ENCODE results near the gene A4GNT. TPM values are rescaled to one million over a fixed set of nuclear protein-coding genes. Genes with fewer than 3 reads are reported as not detected.
A peak's percentile ranks its signal among the peaks of the same experiment; 100 is the strongest.

The A4GNT gene
- total RNA-seq, 2 experiments from 2014 or later: not detected

GRCh38 chr3:138099417-138099816 is 32.8 kb downstream of the A4GNT start:
- POLR2A ChIA-PET: interaction anchor here (0.7 to 1.1 kb wide), 2 partner anchors 12 to 61 kb away, joined by 3 to 5 read pairs; no protein-coding TSS in a partner anchor
- H4K20me1 ChIP-seq (ENCODE audit: insufficient read depth, low read length): no peaks in the 10 kb centered on the region
- TF ChIP-seq CTCF (conservative IDR thresholded peaks at IDR 0.05; ENCODE audit: low read length) (no peak), EZH2phosphoT487 (IDR thresholded peaks at IDR 0.05; ENCODE audit: borderline replicate concordance, low read depth, low read length) (no peak)
- H3K36me3 ChIP-seq (ENCODE audit: insufficient read depth, low read length): no peaks in the 10 kb centered on the region
- H2AFZ ChIP-seq (ENCODE audit: low read length): no peak overlapping the region
- no peak for DNase-seq (ENCODE audit: low spot score)
- no peaks in the 10 kb centered on the region for H3K9me2 ChIP-seq (ENCODE audit: insufficient read depth, low read length)
- intact Hi-C loops (cut with micrococcal nuclease; ENCODE audit: unreplicated experiment): no loop called here
- no peak overlapping the region for H3K4me3 ChIP-seq (ENCODE audit: low read depth, low read length, poor library complexity, severe bottlenecking)
- no peak overlapping the region for H3K27ac ChIP-seq (ENCODE audit: low read depth, low read length, poor library complexity, severe bottlenecking)
- H3K79me2 ChIP-seq (ENCODE audit: insufficient read depth, low read depth, low read length): no peaks in the 10 kb centered on the region
- BruUV-seq (replicated peaks): no TSS peak
- CTCF ChIA-PET (ENCODE audit: unreplicated experiment): no interaction called here
- H3K4me1 ChIP-seq (ENCODE audit: insufficient read depth, low read length, poor library complexity, severe bottlenecking): no peaks in the 10 kb centered on the region
- no peak overlapping the region for H3K4me2 ChIP-seq (ENCODE audit: low read length)
- H3K9me3 ChIP-seq (ENCODE audit: low read length): no peaks in the 10 kb centered on the region

- no peak overlapping the region for H2AFZ ChIP-seq (ENCODE audit: low read length)
- no peak overlapping the region for H3K27ac ChIP-seq (ENCODE audit: low read depth, low read length, poor library complexity, severe bottlenecking)
- intact Hi-C loops (cut with micrococcal nuclease; ENCODE audit: unreplicated experiment): no loop called here
- CTCF ChIA-PET (ENCODE audit: unreplicated experiment): no interaction called here
- H4K20me1 ChIP-seq (ENCODE audit: insufficient read depth, low read length): no peaks in the 10 kb centered on the region
- no peaks in the 10 kb centered on the region for H3K9me3 ChIP-seq (ENCODE audit: low read length)
- no peaks in the 10 kb centered on the region for H3K36me3 ChIP-seq (ENCODE audit: insufficient read depth, low read length)
- H3K4me2 ChIP-seq (ENCODE audit: low read length): no peak overlapping the region
- H3K79me2 ChIP-seq (ENCODE audit: insufficient read depth, low read depth, low read length): no peaks in the 10 kb centered on the region
- no TSS peak for BruUV-seq (replicated peaks)
- TF ChIP-seq CTCF (conservative IDR thresholded peaks at IDR 0.05; ENCODE audit: low read length) (peak; percentile 58), EZH2phosphoT487 (IDR thresholded peaks at IDR 0.05; ENCODE audit: borderline replicate concordance, low read depth, low read length) (no peak)
- no peak overlapping the region for H3K4me3 ChIP-seq (ENCODE audit: low read depth, low read length, poor library complexity, severe bottlenecking)
- DNase-seq (ENCODE audit: low spot score): no peak
- no peaks in the 10 kb centered on the region for H3K4me1 ChIP-seq (ENCODE audit: insufficient read depth, low read length, poor library complexity, severe bottlenecking)
- POLR2A ChIA-PET: no interaction called here
- no peaks in the 10 kb centered on the region for H3K9me2 ChIP-seq (ENCODE audit: insufficient read depth, low read length)
Measured at GRCh38 chr3:138097192-138098172, 34.7 kb downstream of the A4GNT start.

- no TSS peak for BruUV-seq (replicated peaks)
- H4K20me1 ChIP-seq (ENCODE audit: insufficient read depth, low read length): no peaks in the 10 kb centered on the region
- H3K9me2 ChIP-seq (ENCODE audit: insufficient read depth, low read length): no peaks in the 10 kb centered on the region
- no peaks in the 10 kb centered on the region for H3K36me3 ChIP-seq (ENCODE audit: insufficient read depth, low read length)
- no peaks in the 10 kb centered on the region for H3K9me3 ChIP-seq (ENCODE audit: low read length)
- no peak overlapping the region for H3K27ac ChIP-seq (ENCODE audit: low read depth, low read length, poor library complexity, severe bottlenecking)
- no peak overlapping the region for H2AFZ ChIP-seq (ENCODE audit: low read length)
- POLR2A ChIA-PET: interaction anchor here (0.6 kb wide), 1 partner anchor 608 kb away, joined by 3 read pairs; no protein-coding TSS in a partner anchor
- no peak overlapping the region for H3K4me3 ChIP-seq (ENCODE audit: low read depth, low read length, poor library complexity, severe bottlenecking)
- intact Hi-C loops (cut with micrococcal nuclease; ENCODE audit: unreplicated experiment): no loop called here
- CTCF ChIA-PET (ENCODE audit: unreplicated experiment): no interaction called here
- no peaks in the 10 kb centered on the region for H3K4me1 ChIP-seq (ENCODE audit: insufficient read depth, low read length, poor library complexity, severe bottlenecking)
- no peak overlapping the region for H3K4me2 ChIP-seq (ENCODE audit: low read length)
- H3K79me2 ChIP-seq (ENCODE audit: insufficient read depth, low read depth, low read length): no peaks in the 10 kb centered on the region
- DNase-seq (ENCODE audit: low spot score): no peak
- TF ChIP-seq CTCF (conservative IDR thresholded peaks at IDR 0.05; ENCODE audit: low read length) (no peak), EZH2phosphoT487 (IDR thresholded peaks at IDR 0.05; ENCODE audit: borderline replicate concordance, low read depth, low read length) (no peak)
Measured at GRCh38 chr3:138093721-138094120, 38.5 kb downstream of the A4GNT start.

Measured in OCI-LY7 (cell line).